ENCODE measurements around the gene OR5A1.

GRCh38 chr11:59456661-59457060, 20.4 kb downstream of the OR5A1 start, which contains the start of gene OR4D6:
- TF ChIP-seq CTCF (conservative IDR thresholded peaks at IDR 0.05): no peak
- TF ChIP-seq ZFX (IDR thresholded peaks at IDR 0.05): no peak

Data from C4-2B (cell line).